GM21786 (cell line): Measurements from ENCODE around the gene ATG7.
"Not testable (repeated sequence)": the region's sequence is repeated elsewhere in the genome, so short reads cannot be mapped to it uniquely, and the experiment has no call there.

Experiments
- ATAC-seq: cut with Tn5 transposase; IDR thresholded peaks from one replicate; pipeline ENCODE4 v1.9.1; 2021; ENCODE audit not compliant: unreplicated experiment

Gene ATG7

GRCh38 chr3:11423868-11424267, 151.7 kb downstream of the ATG7 start:
- no peak for ATAC-seq

GRCh38 chr3:11424277-11424676, 152.1 kb downstream of the ATG7 start:
- ATAC-seq: no peak

- ATAC-seq: no peak
These were observed 158.0 kb downstream of the ATG7 start for GRCh38 chr3:11430207-11430606.

GRCh38 chr3:11430624-11431023, 158.4 kb downstream of the ATG7 start:
- ATAC-seq: no peak

GRCh38 chr3:11431319-11431718, 159.1 kb downstream of the ATG7 start:
- no peak for ATAC-seq

GRCh38 chr3:11434017-11434526, 161.9 kb downstream of the ATG7 start:
- no peak for ATAC-seq

GRCh38 chr3:11434563-11435096, 162.4 kb downstream of the ATG7 start:
- ATAC-seq: no peak

GRCh38 chr3:11435440-11436165, 163.4 kb downstream of the ATG7 start:
- ATAC-seq: no peak

- ATAC-seq: no peak
These were observed 164.6 kb downstream of the ATG7 start for GRCh38 chr3:11436775-11437174.

GRCh38 chr3:11437506-11437905, 165.3 kb downstream of the ATG7 start:
- no peak for ATAC-seq

GRCh38 chr3:11438646-11439045, 166.4 kb downstream of the ATG7 start:
- no peak for ATAC-seq

- ATAC-seq: not testable (repeated sequence)
These were observed 169.1 kb downstream of the ATG7 start for GRCh38 chr3:11441346-11441745.

GRCh38 chr3:11444404-11444803, 172.2 kb downstream of the ATG7 start:
- no peak for ATAC-seq

GRCh38 chr3:11445193-11445592, 173.0 kb downstream of the ATG7 start:
- not testable (repeated sequence) for ATAC-seq

- no peak for ATAC-seq
These were observed 173.7 kb downstream of the ATG7 start for GRCh38 chr3:11445883-11446282.

- no peak for ATAC-seq
These were observed 175.5 kb downstream of the ATG7 start for GRCh38 chr3:11447584-11448200.

- no peak for ATAC-seq
These were observed 177.8 kb downstream of the ATG7 start for GRCh38 chr3:11450015-11450414.

- no peak for ATAC-seq
These were observed 180.1 kb downstream of the ATG7 start for GRCh38 chr3:11452312-11452711.

- no peak for ATAC-seq
These were observed 181.0 kb downstream of the ATG7 start for GRCh38 chr3:11452885-11453847.

- ATAC-seq: no peak
These were observed 183.8 kb downstream of the ATG7 start for GRCh38 chr3:11455956-11456355.

GRCh38 chr3:11457135-11457534, 184.9 kb downstream of the ATG7 start:
- no peak for ATAC-seq
